GM20000 (cell line): ENCODE results near the gene MALSU1.

Source experiments
- DNase-seq: peaks from one replicate; pipeline ENCODE4 v3.0.0; 2012; ENCODE audit warnings: low spot score
- TF ChIP-seq, protein P1 (sequence below): IDR thresholded peaks from 2 replicates; pipeline ENCODE4 v1.5.1; 2012; ENCODE audit warnings: mild to moderate bottlenecking, control low read depth; ENCODE audit errors: extremely low read depth, missing control alignments

MALSU1 gene

DNA sequence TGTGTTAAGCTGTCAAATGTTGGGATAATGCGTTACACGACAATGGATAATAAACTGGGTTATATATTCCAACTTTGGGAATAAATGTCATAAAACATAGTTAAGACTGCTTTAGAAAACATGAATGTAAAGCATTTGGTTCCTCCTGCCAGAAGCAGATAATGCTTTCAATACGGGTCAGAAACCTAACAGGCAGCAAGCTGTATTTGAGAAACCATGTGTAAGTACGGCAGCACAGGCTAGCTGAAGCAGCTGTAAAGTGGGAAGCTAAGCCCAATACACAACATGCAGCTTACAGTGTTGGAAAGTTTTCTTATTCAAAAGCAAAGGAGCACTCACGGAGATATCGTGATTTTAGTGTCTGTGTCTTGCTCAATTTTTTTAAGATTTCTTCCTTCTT is 46.5 kb downstream of the MALSU1 start:
- TF ChIP-seq, protein P1, sequence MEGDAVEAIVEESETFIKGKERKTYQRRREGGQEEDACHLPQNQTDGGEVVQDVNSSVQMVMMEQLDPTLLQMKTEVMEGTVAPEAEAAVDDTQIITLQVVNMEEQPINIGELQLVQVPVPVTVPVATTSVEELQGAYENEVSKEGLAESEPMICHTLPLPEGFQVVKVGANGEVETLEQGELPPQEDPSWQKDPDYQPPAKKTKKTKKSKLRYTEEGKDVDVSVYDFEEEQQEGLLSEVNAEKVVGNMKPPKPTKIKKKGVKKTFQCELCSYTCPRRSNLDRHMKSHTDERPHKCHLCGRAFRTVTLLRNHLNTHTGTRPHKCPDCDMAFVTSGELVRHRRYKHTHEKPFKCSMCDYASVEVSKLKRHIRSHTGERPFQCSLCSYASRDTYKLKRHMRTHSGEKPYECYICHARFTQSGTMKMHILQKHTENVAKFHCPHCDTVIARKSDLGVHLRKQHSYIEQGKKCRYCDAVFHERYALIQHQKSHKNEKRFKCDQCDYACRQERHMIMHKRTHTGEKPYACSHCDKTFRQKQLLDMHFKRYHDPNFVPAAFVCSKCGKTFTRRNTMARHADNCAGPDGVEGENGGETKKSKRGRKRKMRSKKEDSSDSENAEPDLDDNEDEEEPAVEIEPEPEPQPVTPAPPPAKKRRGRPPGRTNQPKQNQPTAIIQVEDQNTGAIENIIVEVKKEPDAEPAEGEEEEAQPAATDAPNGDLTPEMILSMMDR: no peak
- no peak for DNase-seq

DNA sequence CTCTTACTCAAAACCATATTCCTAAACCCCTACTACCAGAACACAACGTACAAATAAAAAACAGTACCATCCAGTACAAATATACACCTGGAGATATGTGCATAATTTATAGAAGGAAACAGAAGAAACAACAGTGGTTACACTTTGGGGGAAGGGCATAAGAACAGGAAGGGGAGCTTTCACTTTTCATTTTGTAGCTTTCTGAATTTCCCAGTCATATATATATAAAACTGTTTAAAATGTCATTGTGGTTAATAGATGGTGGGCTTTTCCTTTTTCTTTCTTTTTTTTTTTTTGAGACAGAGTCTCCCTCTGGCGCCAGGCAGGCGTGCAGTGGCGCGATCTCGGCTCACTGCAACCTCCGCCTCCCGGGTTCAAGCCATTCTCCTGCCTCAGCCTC is 47.2 kb downstream of the MALSU1 start:
- peak; percentile 51 for DNase-seq
- TF ChIP-seq, protein P1: no peak

DNA sequence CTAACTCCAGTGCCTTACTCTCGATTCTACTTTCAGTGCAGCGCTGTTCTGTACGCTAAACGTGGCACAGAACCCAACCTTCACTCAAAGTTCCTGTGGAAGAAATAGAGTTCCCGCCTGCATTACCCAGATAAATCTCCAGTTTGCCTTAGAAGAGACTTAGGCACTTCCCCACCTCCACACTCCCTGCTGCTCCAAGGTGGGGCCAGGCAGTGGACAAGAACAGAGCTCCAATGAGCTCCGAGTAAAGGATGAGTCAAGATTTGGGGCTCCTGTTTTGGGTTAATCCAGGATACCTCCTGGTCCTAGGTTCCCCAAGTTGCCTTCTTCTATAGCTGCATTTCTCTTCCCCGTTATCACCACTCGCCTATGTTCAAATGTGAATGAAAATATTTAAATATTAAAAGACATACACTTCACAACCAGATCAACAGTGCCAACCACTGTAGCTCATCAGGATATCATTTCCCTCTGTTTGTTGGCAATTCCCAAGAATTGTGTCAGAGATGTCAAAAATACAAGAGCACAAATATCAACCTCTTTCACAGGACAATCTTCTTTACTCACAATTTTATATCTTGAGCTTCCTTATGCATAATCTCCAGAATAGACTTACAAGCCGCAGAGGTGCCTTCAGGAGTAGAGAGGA is 48.0 kb downstream of the MALSU1 start:
- TF ChIP-seq, protein P1: no peak
- no peak for DNase-seq

DNA sequence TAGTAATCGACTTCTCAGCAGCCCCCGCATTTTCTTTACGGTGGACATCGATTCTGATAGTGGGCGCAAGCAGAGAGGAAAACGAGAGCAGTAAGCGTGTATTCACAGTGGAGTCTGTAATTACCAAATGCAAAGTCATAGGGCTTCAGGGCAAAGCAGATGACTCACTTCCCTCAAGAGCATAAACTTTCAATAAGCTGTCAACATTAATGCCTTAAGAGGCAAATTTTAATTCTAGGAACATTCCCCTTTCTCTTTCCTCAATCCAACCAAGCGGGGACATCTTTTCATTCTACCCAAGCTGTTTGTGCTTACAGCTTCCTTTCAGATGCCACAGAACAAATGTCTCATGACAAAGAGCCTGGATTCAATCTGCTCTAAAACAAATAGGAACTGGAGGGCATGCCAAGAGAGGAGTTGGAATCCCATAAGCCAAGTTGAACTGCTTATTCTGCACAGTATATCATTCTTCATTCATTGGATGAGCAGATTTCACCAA is 48.6 kb downstream of the MALSU1 start:
- no peak for DNase-seq
- TF ChIP-seq, protein P1: no peak

DNA sequence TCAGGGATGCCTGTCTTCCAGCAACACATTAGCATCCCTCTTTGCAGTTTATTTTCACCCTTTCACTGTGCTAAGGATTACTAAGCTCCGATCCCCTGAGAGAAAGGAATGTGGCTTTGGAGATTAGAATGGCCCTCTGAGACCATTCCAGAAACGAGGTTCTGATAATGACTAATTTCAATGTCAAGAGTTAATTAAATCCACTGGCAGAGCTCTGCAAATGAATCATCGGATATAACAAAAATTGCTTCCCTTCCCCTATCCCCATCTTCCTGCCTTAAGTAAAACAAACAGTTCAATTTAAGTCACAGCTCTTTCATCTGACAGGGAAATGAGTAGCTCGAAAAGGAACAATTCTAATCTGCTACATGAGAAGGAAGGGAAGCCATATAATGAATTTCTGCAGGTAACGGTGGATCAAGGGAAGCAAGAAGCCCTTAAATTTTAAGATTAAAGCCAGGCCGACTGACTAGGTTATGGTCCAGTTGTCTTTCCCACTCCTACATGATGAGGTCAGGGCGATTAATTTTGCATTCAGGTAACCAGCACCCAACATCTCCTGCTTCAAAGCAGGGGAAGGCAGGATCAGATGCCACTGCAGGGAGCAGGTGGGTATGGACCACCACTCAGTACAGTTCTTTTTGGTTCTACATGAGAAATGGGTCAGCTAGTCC is 50.5 kb downstream of the MALSU1 start:
- TF ChIP-seq, protein P1: no peak
- DNase-seq: no peak

- no peak for DNase-seq
- TF ChIP-seq, protein P1: no peak
Observed at GRCh38 chr7:23350466-23350865, 51.3 kb downstream of the MALSU1 start.

DNA sequence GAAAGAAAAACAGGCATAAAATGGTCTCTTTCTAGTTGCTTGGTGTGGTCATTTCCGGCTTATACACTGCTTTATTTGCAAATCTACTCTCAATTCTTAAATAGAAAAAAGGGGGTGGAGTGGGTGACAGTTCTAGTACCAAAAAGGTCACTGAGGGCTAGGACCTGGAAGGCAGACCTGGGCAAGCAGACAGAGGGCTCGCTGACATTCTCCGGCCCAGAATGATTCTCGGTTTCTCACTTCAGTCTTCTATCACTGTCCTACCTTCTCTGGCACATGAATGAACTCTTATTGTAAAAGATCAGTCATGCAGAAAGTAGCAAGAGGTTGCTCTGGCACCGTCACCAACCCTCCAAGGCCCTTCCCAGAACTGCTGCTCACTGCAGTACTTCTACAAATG is 54.0 kb downstream of the MALSU1 start:
- TF ChIP-seq, protein P1: no peak
- peak; percentile 26 for DNase-seq
